Measurements from ENCODE around the gene AGBL2.

DNA sequence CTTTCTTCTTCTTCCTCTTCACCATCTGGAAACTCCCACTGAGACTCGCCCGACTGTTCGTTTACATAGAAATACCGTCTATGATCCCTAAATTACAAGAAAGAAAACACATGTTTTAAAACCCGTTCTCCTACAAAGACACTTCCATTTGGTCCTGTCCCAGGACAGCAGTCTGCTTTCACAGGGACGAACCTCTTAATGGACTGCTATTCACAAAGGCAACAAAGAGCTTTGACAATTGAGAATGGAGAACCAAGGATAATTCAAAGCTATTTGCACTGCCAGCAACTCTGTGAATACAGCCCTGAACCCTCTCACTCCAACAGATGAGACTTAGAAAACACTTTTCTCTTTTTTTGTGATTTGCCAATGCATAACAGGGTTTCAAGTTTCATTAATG is 16.3 kb upstream of the AGBL2 start:
- TF ChIP-seq, protein P1, sequence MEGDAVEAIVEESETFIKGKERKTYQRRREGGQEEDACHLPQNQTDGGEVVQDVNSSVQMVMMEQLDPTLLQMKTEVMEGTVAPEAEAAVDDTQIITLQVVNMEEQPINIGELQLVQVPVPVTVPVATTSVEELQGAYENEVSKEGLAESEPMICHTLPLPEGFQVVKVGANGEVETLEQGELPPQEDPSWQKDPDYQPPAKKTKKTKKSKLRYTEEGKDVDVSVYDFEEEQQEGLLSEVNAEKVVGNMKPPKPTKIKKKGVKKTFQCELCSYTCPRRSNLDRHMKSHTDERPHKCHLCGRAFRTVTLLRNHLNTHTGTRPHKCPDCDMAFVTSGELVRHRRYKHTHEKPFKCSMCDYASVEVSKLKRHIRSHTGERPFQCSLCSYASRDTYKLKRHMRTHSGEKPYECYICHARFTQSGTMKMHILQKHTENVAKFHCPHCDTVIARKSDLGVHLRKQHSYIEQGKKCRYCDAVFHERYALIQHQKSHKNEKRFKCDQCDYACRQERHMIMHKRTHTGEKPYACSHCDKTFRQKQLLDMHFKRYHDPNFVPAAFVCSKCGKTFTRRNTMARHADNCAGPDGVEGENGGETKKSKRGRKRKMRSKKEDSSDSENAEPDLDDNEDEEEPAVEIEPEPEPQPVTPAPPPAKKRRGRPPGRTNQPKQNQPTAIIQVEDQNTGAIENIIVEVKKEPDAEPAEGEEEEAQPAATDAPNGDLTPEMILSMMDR (IDR thresholded peaks at IDR 0.05; ENCODE audit: low read length) = no peak
- TF ChIP-seq EZH2 (optimal IDR thresholded peaks at IDR 0.05; ENCODE audit: low read depth, low read length) = no peak
